ENCODE measurements around the gene ZBTB32. TPM values are rescaled to one million over a fixed set of nuclear protein-coding genes. Genes with fewer than 3 reads are reported as not detected.

Gene ZBTB32
- total RNA-seq, 1 donor from 2014 or later: not detected

GRCh38 chr19:35724560-35724959, 20.2 kb downstream of the ZBTB32 start:
- H3K27me3 ChIP-seq (ENCODE audit: control insufficient read depth, insufficient read depth, low read length): no peaks in the 10 kb centered on the region

GRCh38 chr19:35725216-35725861, 21.0 kb downstream of the ZBTB32 start:
- TF ChIP-seq CTCF (IDR thresholded peaks at IDR 0.05; ENCODE audit: insufficient read depth, low read length, severe bottlenecking): no peak
- no peaks in the 10 kb centered on the region for H3K27me3 ChIP-seq (ENCODE audit: control insufficient read depth, insufficient read depth, low read length)
- H3K36me3 ChIP-seq (ENCODE audit: control insufficient read depth, insufficient read depth, low read length): peaks cover 67% of the 10 kb centered on the region
- DNase-seq (ENCODE audit: low read depth) (no peak), FAIRE-seq (no peak)
- H3K4me3 ChIP-seq (ENCODE audit: low read depth, low read length): no peak overlapping the region

More at GRCh38 chr19:35724560-35724959, 20.2 kb downstream of the ZBTB32 start:
- Histone ChIP-seq H3K4me3 (ENCODE audit: low read depth, low read length) (no peak overlapping the region), H3K36me3 (ENCODE audit: control insufficient read depth, insufficient read depth, low read length) (peaks cover 62% of the 10 kb centered on the region)
- FAIRE-seq (no peak), DNase-seq (ENCODE audit: low read depth) (no peak)
- TF ChIP-seq CTCF (IDR thresholded peaks at IDR 0.05; ENCODE audit: insufficient read depth, low read length, severe bottlenecking): no peak

DNA sequence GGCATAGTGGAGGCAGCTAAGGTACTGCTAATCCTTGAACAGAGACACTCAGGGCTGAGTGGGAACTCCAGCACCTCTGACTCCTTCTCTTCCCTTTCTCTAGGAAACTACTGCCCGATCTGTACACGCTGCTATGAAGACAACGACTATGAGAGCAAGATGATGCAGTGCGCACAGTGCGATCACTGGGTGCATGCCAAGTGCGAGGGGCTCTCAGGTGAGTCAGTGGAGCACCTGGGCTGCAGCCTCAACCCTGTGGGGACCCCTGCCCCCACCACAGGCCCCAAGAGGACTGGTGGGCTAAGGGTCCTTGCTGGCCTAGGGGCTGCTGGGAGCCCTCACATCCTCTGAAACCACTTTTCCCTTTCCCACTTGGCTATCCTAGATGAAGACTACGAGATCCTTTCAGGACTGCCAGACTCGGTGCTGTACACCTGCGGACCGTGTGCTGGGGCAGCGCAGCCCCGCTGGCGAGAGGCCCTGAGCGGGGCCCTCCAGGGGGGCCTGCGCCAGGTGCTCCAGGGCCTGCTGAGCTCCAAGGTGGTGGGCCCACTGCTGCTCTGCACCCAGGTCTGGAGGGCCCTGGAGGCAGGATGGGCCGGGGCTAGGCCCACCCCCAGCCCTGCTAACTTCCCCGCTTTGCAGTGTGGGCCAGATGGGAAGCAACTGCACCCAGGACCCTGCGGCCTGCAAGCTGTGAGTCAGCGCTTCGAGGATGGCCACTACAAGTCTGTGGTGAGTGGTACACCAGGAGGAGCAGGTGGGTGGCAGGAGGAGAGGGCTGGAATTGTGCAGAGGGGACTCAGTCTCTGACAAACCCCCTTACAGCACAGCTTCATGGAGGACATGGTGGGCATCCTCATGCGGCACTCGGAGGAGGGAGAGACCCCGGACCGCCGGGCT, 22.9 kb downstream of the ZBTB32 start:
- no peak for TF ChIP-seq CTCF (IDR thresholded peaks at IDR 0.05; ENCODE audit: insufficient read depth, low read length, severe bottlenecking)
- no peaks in the 10 kb centered on the region for H3K27me3 ChIP-seq (ENCODE audit: control insufficient read depth, insufficient read depth, low read length)
- DNase-seq (ENCODE audit: low read depth) (no peak), FAIRE-seq (no peak)
- no peak overlapping the region for H3K4me3 ChIP-seq (ENCODE audit: low read depth, low read length)
- H3K36me3 ChIP-seq (ENCODE audit: control insufficient read depth, insufficient read depth, low read length): peaks cover 70% of the 10 kb centered on the region

GRCh38 chr19:35727956-35728706, 23.8 kb downstream of the ZBTB32 start:
- TF ChIP-seq CTCF (IDR thresholded peaks at IDR 0.05; ENCODE audit: insufficient read depth, low read length, severe bottlenecking): no peak
- no peak for FAIRE-seq

GRCh38 chr19:35729021-35729420, 24.7 kb downstream of the ZBTB32 start:
- FAIRE-seq: no peak
- Histone ChIP-seq H3K4me3 (ENCODE audit: low read depth, low read length) (no peak overlapping the region), H3K36me3 (ENCODE audit: control insufficient read depth, insufficient read depth, low read length) (peaks cover 66% of the 10 kb centered on the region), H3K27me3 (ENCODE audit: control insufficient read depth, insufficient read depth, low read length) (no peaks in the 10 kb centered on the region)
- TF ChIP-seq CTCF (IDR thresholded peaks at IDR 0.05; ENCODE audit: insufficient read depth, low read length, severe bottlenecking): no peak
- no peak for DNase-seq (ENCODE audit: low read depth)

More at GRCh38 chr19:35727956-35728706, 23.8 kb downstream of the ZBTB32 start:
- Histone ChIP-seq H3K27me3 (ENCODE audit: control insufficient read depth, insufficient read depth, low read length) (no peaks in the 10 kb centered on the region), H3K4me3 (ENCODE audit: low read depth, low read length) (no peak overlapping the region), H3K36me3 (ENCODE audit: control insufficient read depth, insufficient read depth, low read length) (peaks cover 67% of the 10 kb centered on the region)
- DNase-seq (ENCODE audit: low read depth): no peak
